Fibroblast of lung (primary cell): ENCODE data around the gene CREB3L1.

Source experiments
- CTCF ChIP-seq, 2 donors: IDR thresholded peaks in 1 of 2; conservative IDR thresholded peaks in 1 of 2; 1 replicate in 1 of 2; 2 replicates in 1 of 2; pipeline ENCODE4 v1.5.1; 2011 to 2012; ENCODE audit warnings: low read length in 2 of 2, control low read depth in 1 of 2, inconsistent platforms in 1 of 2, low read depth in 1 of 2, mild to moderate bottlenecking in 1 of 2
- EZH2 ChIP-seq: IDR thresholded peaks from 2 replicates; pipeline ENCODE4 v1.5.1; 2012; ENCODE audit warnings: low read length, control low read depth, mild to moderate bottlenecking; ENCODE audit errors: missing control alignments

GRCh38 chr11:46252373-46252914 is 25.0 kb upstream of the CREB3L1 start:
- TF ChIP-seq CTCF (conservative IDR thresholded peaks at IDR 0.05 in 1 of 2, IDR thresholded peaks at IDR 0.05 in 1 of 2; ENCODE audit: low read depth in 1 of 2, low read length in 2 of 2), result no peak
- TF ChIP-seq EZH2, result no peak
